Endothelial cell of umbilical vein (primary cell): ENCODE measurements around the gene ASCL1. TPM values are rescaled to one million over a fixed set of nuclear protein-coding genes. Genes with fewer than 3 reads are reported as not detected.

ENCODE experiments used
- BruUV-seq: library from RNA; stranded (reverse); fragments of 400-500 nt; replicated peaks from 2 replicates; lab custom pipeline; 2021; lab: Mats Ljungman, UMichigan
- CTCF ChIA-PET: fragments of 300-600, 350-600 bp; sonication (Branson Sonifier 250); formaldehyde crosslinking; loops from one replicate; lab custom pipeline; 2021; ENCODE audit warnings: antibody characterized with exemption, inconsistent platforms; lab: Charles Lee
- POLR2A ChIA-PET: fragments of 300-600, 350-600 bp; sonication (Branson Sonifier 250); formaldehyde crosslinking; loops from one replicate; lab custom pipeline; 2021; ENCODE audit warnings: antibody characterized with exemption, inconsistent platforms; lab: Charles Lee
- DNase-seq: peaks from one replicate; pipeline ENCODE4 v3.0.0-alpha.2; 2011; ENCODE audit warnings: low read depth, low spot score
- FAIRE-seq: peaks from 2 replicates; lab custom pipeline; 2011; peaks lifted over from hg19 to GRCh38; lab: Jason Lieb, UNC
- H2AFZ ChIP-seq: 2 replicates; pipeline ENCODE4 v1.6.0; 2012; ENCODE audit warnings: low read depth, low read length, control low read depth, inconsistent platforms
- H3K27ac ChIP-seq: 2 replicates; pipeline ENCODE4 v1.5.1; 2011; ENCODE audit warnings: low read depth, mild to moderate bottlenecking, control low read depth, low read length, moderate library complexity; ENCODE audit not compliant: insufficient read depth
- H3K27me3 ChIP-seq, 2 experiments: 2 replicates each; pipeline versions ENCODE4 v1.6.0 to v1.6.1; 2011; ENCODE audit warnings: low read length in 2 of 2, mixed read lengths in 1 of 2; ENCODE audit not compliant: control insufficient read depth in 2 of 2, insufficient read depth in 2 of 2
- H3K36me3 ChIP-seq, 2 experiments: 2 replicates in 1 of 2; 3 replicates in 1 of 2; pipeline ENCODE4 v1.5.1; 2011; ENCODE audit warnings: low read length in 2 of 2, mild to moderate bottlenecking in 1 of 2, moderate library complexity in 1 of 2; ENCODE audit not compliant: control insufficient read depth in 2 of 2, insufficient read depth in 2 of 2; ENCODE audit errors: extremely low read depth in 1 of 2
- H3K4me1 ChIP-seq: 3 replicates; pipeline ENCODE4 v1.5.1; 2011; ENCODE audit warnings: mild to moderate bottlenecking, low read length; ENCODE audit not compliant: control insufficient read depth, insufficient read depth; ENCODE audit errors: extremely low read depth
- H3K4me2 ChIP-seq: 2 replicates; pipeline ENCODE4 v1.6.1; 2011; ENCODE audit warnings: low read length, control low read depth, mixed read lengths; ENCODE audit not compliant: insufficient read depth
- H3K4me3 ChIP-seq, 3 experiments: fragments of 200-600 bp in 1 of 3; sonication (generic), shearing (Covaris generic) in 1 of 3; replicated peaks in 1 of 3; 2 replicates each; pipeline ENCODE4 v1.5.1; 2011 to 2016; ENCODE audit warnings: control low read depth in 3 of 3, low read length in 3 of 3, mild to moderate bottlenecking in 2 of 3, inconsistent platforms in 1 of 3, low read depth in 1 of 3, moderate library complexity in 1 of 3; ENCODE audit not compliant: insufficient read depth in 1 of 3
- H3K79me2 ChIP-seq: 2 replicates; pipeline ENCODE4 v1.6.0; 2012; ENCODE audit warnings: low read length, inconsistent platforms; ENCODE audit not compliant: control insufficient read depth, insufficient read depth
- H3K9ac ChIP-seq: replicated peaks from 2 replicates; pipeline ENCODE3; 2011; ENCODE audit warnings: low read length, control low read depth; ENCODE audit not compliant: insufficient read depth; ENCODE audit errors: extremely low read depth
- H3K9me1 ChIP-seq: replicated peaks from 3 replicates; pipeline ENCODE4 v1.6.0; 2011; ENCODE audit warnings: mild to moderate bottlenecking, low read length; ENCODE audit not compliant: control insufficient read depth, insufficient read depth; ENCODE audit errors: extremely low read depth
- H3K9me3 ChIP-seq: replicated peaks from 2 replicates; pipeline ENCODE4 v1.5.1; 2012; ENCODE audit warnings: low read length, inconsistent platforms; ENCODE audit not compliant: control insufficient read depth, insufficient read depth
- H4K20me1 ChIP-seq: replicated peaks from 2 replicates; pipeline ENCODE3; 2011; ENCODE audit warnings: mild to moderate bottlenecking, low read length; ENCODE audit not compliant: control insufficient read depth, insufficient read depth; ENCODE audit errors: extremely low read depth
- EZH2 ChIP-seq: IDR thresholded peaks from 2 replicates; pipeline ENCODE4 v1.6.1; 2012; ENCODE audit warnings: borderline replicate concordance, low read depth, mild to moderate bottlenecking, moderate library complexity, low read length, inconsistent platforms; ENCODE audit not compliant: severe bottlenecking
- FOS ChIP-seq: IDR thresholded peaks from 2 replicates; pipeline ENCODE4 v1.6.1; 2011; ENCODE audit warnings: mild to moderate bottlenecking, low read length, moderate library complexity, borderline replicate concordance; ENCODE audit not compliant: insufficient read depth
- GATA2 ChIP-seq: IDR thresholded peaks from 2 replicates; pipeline ENCODE4 v1.7.0; 2011; ENCODE audit warnings: low read depth, mild to moderate bottlenecking, moderate library complexity, mixed read lengths, low read length; ENCODE audit not compliant: insufficient read length, insufficient read depth
- JUN ChIP-seq: IDR thresholded peaks from 2 replicates; pipeline ENCODE4 v1.6.1; 2011; ENCODE audit warnings: borderline replicate concordance, low read depth; ENCODE audit not compliant: insufficient read length, insufficient read depth
- MYC ChIP-seq: IDR thresholded peaks from one replicate; pipeline ENCODE4 v1.6.1; 2011; ENCODE audit warnings: mild to moderate bottlenecking, low read depth, low read length
- POLR2A ChIP-seq: IDR thresholded peaks from 2 replicates; pipeline ENCODE4 v1.6.1; 2012; ENCODE audit warnings: low read depth, mild to moderate bottlenecking, control low read depth, low read length
- POLR2AphosphoS5 ChIP-seq: IDR thresholded peaks from 2 replicates; pipeline ENCODE4 v1.6.1; 2012; ENCODE audit warnings: low read depth, mild to moderate bottlenecking, control low read depth, low read length, moderate library complexity; ENCODE audit not compliant: insufficient read depth
- dilution Hi-C: fragments of 300-500 bp; cut with MboI; formaldehyde crosslinking; loops from one replicate; pipeline ENCODE4 v1.15.0; 2019; ENCODE audit warnings: low sequenced_read_pairs; ENCODE audit not compliant: extremely low pct_ligation_motif_present
- intact Hi-C: fragments of 100-400 bp; cut with micrococcal nuclease; formaldehyde crosslinking; loops from one replicate; pipeline ENCODE4 v1.10.0; 2022
- polyA plus RNA-seq, 4 experiments: library from polyadenylated mRNA; depleted of rRNA in 3 of 4; stranded (reverse) in 3 of 4; unstranded in 1 of 4; fragments of >200 nt; gene quantifications; 2 replicates each; pipeline versions ENCODE4 v1.2.1 to v1.2.3, GENCODE V29; 2011 to 2012; ENCODE audit warnings: missing spikeins in 1 of 4
- total RNA-seq: library from RNA; stranded (reverse); gene quantifications from 2 replicates; pipeline ENCODE4 v1.2.3, GENCODE V29; 2021
- TF ChIP-seq, protein P1 (sequence below): IDR thresholded peaks from 2 replicates; pipeline ENCODE4 v1.6.1; 2011; ENCODE audit not compliant: insufficient read depth, insufficient read length
- TF ChIP-seq, protein P2 (sequence below), 2 donors: IDR thresholded peaks; 1 replicate in 1 of 2; 2 replicates in 1 of 2; pipeline ENCODE4 v1.5.1; 2011; ENCODE audit warnings: low read length in 2 of 2, mild to moderate bottlenecking in 2 of 2, moderate library complexity in 2 of 2, control low read depth in 1 of 2, inconsistent platforms in 1 of 2, low read depth in 1 of 2; ENCODE audit not compliant: insufficient read depth in 1 of 2; ENCODE audit errors: extremely low read depth in 1 of 2

Gene ASCL1
- total and polyA plus RNA-seq, 2 donors (not counting 3 experiments of a cell fraction or from before 2014, with no cell fraction given), result not detected

DNA sequence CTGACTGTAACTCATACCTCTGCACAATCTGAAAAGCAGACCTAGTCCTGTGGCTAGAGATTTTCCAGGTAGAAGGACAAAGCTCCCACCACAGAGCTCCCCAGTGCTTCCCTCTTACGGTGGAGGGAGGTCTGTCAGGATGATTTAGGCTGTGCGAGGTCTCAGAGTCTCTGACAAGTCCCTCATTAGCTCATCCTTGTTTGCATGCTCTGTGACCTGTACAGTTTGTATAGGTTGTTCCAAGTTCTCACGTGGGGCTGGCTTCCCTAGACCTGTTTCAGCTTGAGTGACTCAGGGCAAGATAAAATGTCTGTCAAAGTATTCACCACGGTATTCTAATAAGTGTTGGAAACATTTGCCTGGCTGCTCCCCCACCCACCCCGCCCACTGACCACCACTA, 34.8 kb downstream of the ASCL1 start:
- no peaks in the 10 kb centered on the region for H3K4me1 ChIP-seq

DNA sequence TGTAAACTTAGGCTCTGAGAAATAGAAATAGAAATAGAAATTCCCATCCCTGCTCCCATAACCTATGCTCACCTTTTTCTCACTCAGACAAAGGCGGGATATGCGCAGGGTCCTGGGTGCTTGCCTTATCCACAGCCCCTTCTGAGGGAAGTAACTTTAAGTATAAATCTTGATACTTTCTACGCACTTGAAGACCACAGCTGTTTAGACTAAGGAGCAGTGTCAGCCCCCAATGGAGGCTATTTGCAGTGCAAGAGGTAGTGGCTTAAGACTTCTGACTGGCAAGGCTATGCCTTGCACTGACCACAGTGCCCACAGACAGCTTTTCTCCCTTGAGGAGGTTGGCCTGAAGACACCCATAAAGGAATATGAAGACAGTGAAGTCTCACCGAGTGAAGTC, 35.2 kb downstream of the ASCL1 start:
- Histone ChIP-seq H3K9me1 (no peaks in the 10 kb centered on the region), H3K4me2 (no peak overlapping the region), H3K27ac (no peak overlapping the region), H3K27me3 (no peaks in the 10 kb centered on the region), H3K36me3 (no peaks in the 10 kb centered on the region), H3K79me2 (no peaks in the 10 kb centered on the region), H2AFZ (no peak overlapping the region), H3K9me3 (peaks cover 10% of the 10 kb centered on the region), H3K9ac (no peak overlapping the region), H3K4me3 (no peak overlapping the region), H4K20me1 (no peaks in the 10 kb centered on the region), H3K4me1 (no peaks in the 10 kb centered on the region)
- FAIRE-seq (no peak), DNase-seq (no peak)
- no peak for TF ChIP-seq FOS
- TF ChIP-seq POLR2A, result no peak
- no peak for TF ChIP-seq POLR2AphosphoS5
- TF ChIP-seq, protein P1, sequence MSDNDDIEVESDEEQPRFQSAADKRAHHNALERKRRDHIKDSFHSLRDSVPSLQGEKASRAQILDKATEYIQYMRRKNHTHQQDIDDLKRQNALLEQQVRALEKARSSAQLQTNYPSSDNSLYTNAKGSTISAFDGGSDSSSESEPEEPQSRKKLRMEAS, result no peak
- TF ChIP-seq GATA2, result no peak
- TF ChIP-seq, protein P2, sequence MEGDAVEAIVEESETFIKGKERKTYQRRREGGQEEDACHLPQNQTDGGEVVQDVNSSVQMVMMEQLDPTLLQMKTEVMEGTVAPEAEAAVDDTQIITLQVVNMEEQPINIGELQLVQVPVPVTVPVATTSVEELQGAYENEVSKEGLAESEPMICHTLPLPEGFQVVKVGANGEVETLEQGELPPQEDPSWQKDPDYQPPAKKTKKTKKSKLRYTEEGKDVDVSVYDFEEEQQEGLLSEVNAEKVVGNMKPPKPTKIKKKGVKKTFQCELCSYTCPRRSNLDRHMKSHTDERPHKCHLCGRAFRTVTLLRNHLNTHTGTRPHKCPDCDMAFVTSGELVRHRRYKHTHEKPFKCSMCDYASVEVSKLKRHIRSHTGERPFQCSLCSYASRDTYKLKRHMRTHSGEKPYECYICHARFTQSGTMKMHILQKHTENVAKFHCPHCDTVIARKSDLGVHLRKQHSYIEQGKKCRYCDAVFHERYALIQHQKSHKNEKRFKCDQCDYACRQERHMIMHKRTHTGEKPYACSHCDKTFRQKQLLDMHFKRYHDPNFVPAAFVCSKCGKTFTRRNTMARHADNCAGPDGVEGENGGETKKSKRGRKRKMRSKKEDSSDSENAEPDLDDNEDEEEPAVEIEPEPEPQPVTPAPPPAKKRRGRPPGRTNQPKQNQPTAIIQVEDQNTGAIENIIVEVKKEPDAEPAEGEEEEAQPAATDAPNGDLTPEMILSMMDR (IDR thresholded peaks at IDR 0.05; ENCODE audit: extremely low read depth in 1 of 2, insufficient read depth in 1 of 2, low read depth in 1 of 2, low read length in 2 of 2), result no peak
- TF ChIP-seq MYC, result no peak
- no peak for TF ChIP-seq JUN
- TF ChIP-seq EZH2, result no peak
- ChIA-PET CTCF (no interaction called here), POLR2A (no interaction called here)
- BruUV-seq, result no TSS peak
- dilution Hi-C loops (no loop called here), intact Hi-C loops (no loop called here)

More for the DNA sequence above, 34.8 kb downstream of the ASCL1 start:
- Histone ChIP-seq H3K27ac (no peak overlapping the region), H3K36me3 (no peaks in the 10 kb centered on the region), H3K9me1 (no peaks in the 10 kb centered on the region), H3K79me2 (no peaks in the 10 kb centered on the region), H2AFZ (no peak overlapping the region), H3K4me2 (no peak overlapping the region), H4K20me1 (no peaks in the 10 kb centered on the region), H3K9me3 (peaks cover 10% of the 10 kb centered on the region), H3K9ac (no peak overlapping the region), H3K27me3 (no peaks in the 10 kb centered on the region), H3K4me3 (no peak overlapping the region)
- CTCF ChIA-PET, result no interaction called here
- intact Hi-C loops, result no loop called here
- dilution Hi-C loops, result no loop called here
- no peak for TF ChIP-seq EZH2
- DNase-seq (no peak), FAIRE-seq (no peak)
- POLR2A ChIA-PET, result no interaction called here
- BruUV-seq, result no TSS peak
